ENCODE measurements around the gene HIPK2. TPM values are rescaled to one million over a fixed set of nuclear protein-coding genes. Genes with fewer than 3 reads are reported as not detected.

Gene HIPK2
- total and polyA plus RNA-seq, 7 donors: 2.4 to 15.7 (median 7.9) TPM

DNA sequence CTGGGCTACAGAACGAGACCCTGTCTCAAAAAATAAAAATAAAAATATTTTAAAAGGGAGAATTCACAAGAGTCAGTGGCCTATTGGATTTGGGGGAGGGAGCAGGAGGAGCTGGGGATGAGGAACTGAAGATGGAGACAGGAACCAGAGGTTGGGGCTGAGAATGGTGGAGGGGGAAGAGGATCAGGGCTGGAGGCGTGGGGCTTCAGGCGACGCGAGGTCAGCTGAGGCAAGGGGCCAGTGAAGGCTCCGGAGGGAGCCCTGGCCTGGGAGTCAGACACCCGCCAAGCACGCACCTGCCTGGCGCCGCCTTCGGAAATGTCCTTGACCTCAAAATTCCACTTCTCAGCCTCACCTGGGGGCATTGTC is 255.0 kb downstream of the HIPK2 start:
- Histone ChIP-seq H3K4me1 (peaks cover 0 to 12% (median 2%) of the 10 kb centered on the region in 4 donors), H3K27me3 (peaks cover 6 to 40% (median 15%) of the 10 kb centered on the region in 3 donors), H3K4me3 (no peak overlapping the region), H3K9me3 (no peaks in the 10 kb centered on the region), H3K27ac (no peak overlapping the region), H3K36me3 (no peaks in the 10 kb centered on the region)
- TF ChIP-seq, protein P1, sequence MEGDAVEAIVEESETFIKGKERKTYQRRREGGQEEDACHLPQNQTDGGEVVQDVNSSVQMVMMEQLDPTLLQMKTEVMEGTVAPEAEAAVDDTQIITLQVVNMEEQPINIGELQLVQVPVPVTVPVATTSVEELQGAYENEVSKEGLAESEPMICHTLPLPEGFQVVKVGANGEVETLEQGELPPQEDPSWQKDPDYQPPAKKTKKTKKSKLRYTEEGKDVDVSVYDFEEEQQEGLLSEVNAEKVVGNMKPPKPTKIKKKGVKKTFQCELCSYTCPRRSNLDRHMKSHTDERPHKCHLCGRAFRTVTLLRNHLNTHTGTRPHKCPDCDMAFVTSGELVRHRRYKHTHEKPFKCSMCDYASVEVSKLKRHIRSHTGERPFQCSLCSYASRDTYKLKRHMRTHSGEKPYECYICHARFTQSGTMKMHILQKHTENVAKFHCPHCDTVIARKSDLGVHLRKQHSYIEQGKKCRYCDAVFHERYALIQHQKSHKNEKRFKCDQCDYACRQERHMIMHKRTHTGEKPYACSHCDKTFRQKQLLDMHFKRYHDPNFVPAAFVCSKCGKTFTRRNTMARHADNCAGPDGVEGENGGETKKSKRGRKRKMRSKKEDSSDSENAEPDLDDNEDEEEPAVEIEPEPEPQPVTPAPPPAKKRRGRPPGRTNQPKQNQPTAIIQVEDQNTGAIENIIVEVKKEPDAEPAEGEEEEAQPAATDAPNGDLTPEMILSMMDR (IDR thresholded peaks at IDR 0.05): no peak
- no peak for TF ChIP-seq EP300 (IDR thresholded peaks at IDR 0.05)
- TF ChIP-seq POLR2AphosphoS5 (IDR thresholded peaks at IDR 0.05): no peak
- no peak for TF ChIP-seq POLR2A (IDR thresholded peaks at IDR 0.05)
- intact Hi-C loops (cut with DNase I): no loop called here
- WGBS, 2 donors: 16 to 21% methylated on average over 11 of the region's 11 CpGs
- no peak for DNase-seq

DNA sequence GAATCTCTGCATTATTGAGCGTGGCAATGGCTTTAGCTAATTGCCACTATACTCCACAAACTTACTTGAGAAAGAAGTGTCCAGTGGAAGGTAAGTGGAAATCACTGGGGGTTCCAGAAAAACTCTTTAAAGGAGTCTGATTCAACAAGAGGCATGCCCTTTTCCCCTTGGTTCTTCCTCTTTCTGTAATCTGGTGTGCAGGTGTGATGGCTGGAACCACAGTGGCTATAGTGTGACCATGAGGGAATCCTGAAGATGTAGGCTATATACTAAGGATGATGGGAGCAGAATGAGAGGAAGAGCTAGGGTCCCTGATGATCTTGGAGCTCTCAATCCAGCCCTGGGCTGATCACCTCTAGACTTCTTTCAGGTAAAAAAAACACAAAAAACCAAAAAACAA is 256.4 kb downstream of the HIPK2 start:
- H3K4me3 ChIP-seq: no peak overlapping the region
- no peak overlapping the region for H3K27ac ChIP-seq
- H3K27me3 ChIP-seq: peaks cover 6 to 40% (median 15%) of the 10 kb centered on the region in 3 donors
- TF ChIP-seq, protein P1 (IDR thresholded peaks at IDR 0.05): no peak
- no peak for TF ChIP-seq EP300 (IDR thresholded peaks at IDR 0.05)
- no peak for TF ChIP-seq POLR2AphosphoS5 (IDR thresholded peaks at IDR 0.05)
- TF ChIP-seq POLR2A (IDR thresholded peaks at IDR 0.05): no peak
- 89% methylated on average over 1 of the region's 1 CpG for WGBS, 2 donors
- H3K9me3 ChIP-seq: no peaks in the 10 kb centered on the region
- peaks cover 0 to 12% (median 2%) of the 10 kb centered on the region in 4 donors for H3K4me1 ChIP-seq
- no peaks in the 10 kb centered on the region for H3K36me3 ChIP-seq
- intact Hi-C loops (cut with DNase I): no loop called here
- DNase-seq: no peak

DNA sequence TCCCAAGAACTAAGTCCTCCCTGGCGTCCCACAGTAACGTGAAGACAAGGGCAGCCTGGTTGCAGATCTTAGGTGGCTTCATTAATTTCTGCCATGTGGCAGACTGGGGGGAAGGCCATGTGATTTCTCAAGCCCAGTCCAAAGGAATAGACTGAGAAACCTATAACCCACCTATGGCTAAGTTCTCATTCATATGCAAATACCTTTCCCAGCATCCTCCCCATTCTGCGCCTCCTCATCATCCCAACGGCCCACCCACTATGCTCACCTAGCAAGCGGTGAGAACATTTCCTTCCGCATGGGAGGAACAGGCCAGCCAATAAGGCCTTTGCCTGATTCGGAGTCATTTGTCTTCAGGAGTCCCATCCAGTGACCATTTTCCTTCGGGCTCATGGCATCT is 262.5 kb downstream of the HIPK2 start:
- DNase-seq: no peak
- Histone ChIP-seq H3K4me3 (no peak overlapping the region), H3K27ac (no peak overlapping the region), H3K36me3 (no peaks in the 10 kb centered on the region), H3K27me3 (no peaks in the 10 kb centered on the region), H3K9me3 (no peaks in the 10 kb centered on the region), H3K4me1 (no peaks in the 10 kb centered on the region)
- intact Hi-C loops (cut with DNase I): no loop called here
- TF ChIP-seq, protein P1 (IDR thresholded peaks at IDR 0.05): no peak
- TF ChIP-seq EP300 (IDR thresholded peaks at IDR 0.05) (no peak), POLR2AphosphoS5 (IDR thresholded peaks at IDR 0.05) (no peak), POLR2A (IDR thresholded peaks at IDR 0.05) (no peak)
- 83 to 93% methylated on average over 8 of the region's 8 CpGs for WGBS, 2 donors

Other genes with a start within 250 kb of the HIPK2 start
- 10 to 100 TPM; 19.3 to 28.2 (median 21.5) TPM for gene TBXAS1, start 51.3 kb upstream of the HIPK2 start, total RNA-seq
- gene TBXAS1, start 51.3 kb upstream of the HIPK2 start, polyA plus RNA-seq: 10 to 100 TPM in 2 of 3 donors, 1 to 10 TPM in 1; 6.0 to 14.2 (median 13.4) TPM